CD8-positive, alpha-beta memory T cell (primary cell): ENCODE data around the gene NIT1. TPM values are rescaled to one million over a fixed set of nuclear protein-coding genes. Genes with fewer than 3 reads are reported as not detected.

Source experiments
- polyA plus RNA-seq: library from polyadenylated mRNA; unstranded; fragments of 300-500 nt; fragmentation: Illumina TruSeq; gene quantifications from one replicate; pipeline ENCODE4 v1.2.3, GENCODE V29; 2021
- total RNA-seq, 2 experiments: library from RNA; stranded (reverse); gene quantifications; one replicate each; pipeline ENCODE4 v1.2.3, GENCODE V29; 2021

The NIT1 gene
- total and polyA plus RNA-seq, 3 experiments from 2014 or later = 16.7 to 36.3 (median 33.9) TPM

Other genes starting within 250 kb of the NIT1 start
- not detected for gene ITLN1, start 232.9 kb upstream of the NIT1 start, total RNA-seq
- gene ITLN1, start 232.9 kb upstream of the NIT1 start, polyA plus RNA-seq = not detected
- gene ITLN2, start 163.3 kb upstream of the NIT1 start, total RNA-seq = not detected
- not detected for gene ITLN2, start 163.3 kb upstream of the NIT1 start, polyA plus RNA-seq
- gene F11R, start 97.0 kb upstream of the NIT1 start, total RNA-seq = 10 to 100 TPM; 11.6 to 14.1 TPM
- 18.3 TPM for gene F11R, start 97.0 kb upstream of the NIT1 start, polyA plus RNA-seq
- 10 to 100 TPM; 40.2 to 46.1 TPM for gene TSTD1, start 79.1 kb upstream of the NIT1 start, total RNA-seq
- gene TSTD1, start 79.1 kb upstream of the NIT1 start, polyA plus RNA-seq = 288 TPM
- 10 to 100 TPM; 63.3 to 67.7 TPM for gene USF1, start 72.1 kb upstream of the NIT1 start, total RNA-seq
- 6.7 TPM for gene USF1, start 72.1 kb upstream of the NIT1 start, polyA plus RNA-seq
- gene ARHGAP30, start 48.2 kb upstream of the NIT1 start, total RNA-seq = 100 to 1,000 TPM; 147 to 149 TPM
- 213 TPM for gene ARHGAP30, start 48.2 kb upstream of the NIT1 start, polyA plus RNA-seq
- gene NECTIN4, start 28.5 kb upstream of the NIT1 start, total RNA-seq = under 1 TPM; 0.09 TPM
- gene NECTIN4, start 28.5 kb upstream of the NIT1 start, polyA plus RNA-seq = not detected
- under 1 TPM; 0.42 to 0.49 TPM for gene KLHDC9, start 19.7 kb upstream of the NIT1 start, total RNA-seq
- gene KLHDC9, start 19.7 kb upstream of the NIT1 start, polyA plus RNA-seq = not detected
- 100 to 1,000 TPM; 133 to 142 TPM for gene PFDN2, start 68 bp upstream of the NIT1 start, total RNA-seq
- gene PFDN2, start 68 bp upstream of the NIT1 start, polyA plus RNA-seq = 96.4 TPM
- 10 to 100 TPM; 41.0 to 41.9 TPM for gene DEDD, start 14.6 kb downstream of the NIT1 start, total RNA-seq
- gene DEDD, start 14.6 kb downstream of the NIT1 start, polyA plus RNA-seq = 30.0 TPM
- gene UFC1, start 35.9 kb downstream of the NIT1 start, total RNA-seq = 100 to 1,000 TPM; 109 to 118 TPM
- gene UFC1, start 35.9 kb downstream of the NIT1 start, polyA plus RNA-seq = 174 TPM
- 10 to 100 TPM; 26.1 to 27.4 TPM for gene USP21, start 41.4 kb downstream of the NIT1 start, total RNA-seq
- 28.3 TPM for gene USP21, start 41.4 kb downstream of the NIT1 start, polyA plus RNA-seq
- gene PPOX, start 48.3 kb downstream of the NIT1 start, total RNA-seq = 10 to 100 TPM; 24.4 to 31.3 TPM
- gene PPOX, start 48.3 kb downstream of the NIT1 start, polyA plus RNA-seq = 17.6 TPM
- 10 to 100 TPM; 59.4 to 60.9 TPM for gene B4GALT3, start 59.4 kb downstream of the NIT1 start, total RNA-seq
- gene B4GALT3, start 59.4 kb downstream of the NIT1 start, polyA plus RNA-seq = 58.9 TPM
- under 1 TPM; 0.37 to 0.58 TPM for gene ADAMTS4, start 80.9 kb downstream of the NIT1 start, total RNA-seq
- 0.17 TPM for gene ADAMTS4, start 80.9 kb downstream of the NIT1 start, polyA plus RNA-seq
- 10 to 100 TPM; 93.5 to 97.1 TPM for gene NDUFS2, start 84.3 kb downstream of the NIT1 start, total RNA-seq
- gene NDUFS2, start 84.3 kb downstream of the NIT1 start, polyA plus RNA-seq = 82.1 TPM
- 1 to 10 TPM; 4.1 to 5.1 TPM for gene FCER1G, start 97.2 kb downstream of the NIT1 start, total RNA-seq
- gene FCER1G, start 97.2 kb downstream of the NIT1 start, polyA plus RNA-seq = 19.0 TPM
- not detected for gene APOA2, start 105.5 kb downstream of the NIT1 start, total RNA-seq
- not detected for gene APOA2, start 105.5 kb downstream of the NIT1 start, polyA plus RNA-seq
- gene TOMM40L, start 108.0 kb downstream of the NIT1 start, total RNA-seq = 10 to 100 TPM; 24.7 to 26.1 TPM
- 6.9 TPM for gene TOMM40L, start 108.0 kb downstream of the NIT1 start, polyA plus RNA-seq
- gene NR1I3, start 120.1 kb downstream of the NIT1 start, total RNA-seq = not detected
- gene NR1I3, start 120.1 kb downstream of the NIT1 start, polyA plus RNA-seq = not detected
- gene PCP4L1, start 140.6 kb downstream of the NIT1 start, total RNA-seq = not detected
- not detected for gene PCP4L1, start 140.6 kb downstream of the NIT1 start, polyA plus RNA-seq
- 1 to 10 TPM; 1.8 to 1.9 TPM for gene MPZ, start 191.9 kb downstream of the NIT1 start, total RNA-seq
- gene MPZ, start 191.9 kb downstream of the NIT1 start, polyA plus RNA-seq = not detected
- gene SDHC, start 196.3 kb downstream of the NIT1 start, total RNA-seq = 100 to 1,000 TPM; 226 to 232 TPM
- 199 TPM for gene SDHC, start 196.3 kb downstream of the NIT1 start, polyA plus RNA-seq
- not detected for gene CFAP126, start 249.8 kb downstream of the NIT1 start, total RNA-seq
- not detected for gene CFAP126, start 249.8 kb downstream of the NIT1 start, polyA plus RNA-seq